ENCODE results near the gene SNRNP70.

The SNRNP70 gene

GRCh38 chr19:49148044-49148682 is 62.9 kb downstream of the SNRNP70 start:
- DNase-seq (no peak), ATAC-seq (no peak)

GRCh38 chr19:49148784-49149651 is 63.8 kb downstream of the SNRNP70 start:
- DNase-seq, result peak; percentile 89
- ATAC-seq, result peak; percentile 41

GRCh38 chr19:49149652-49150105 is 64.4 kb downstream of the SNRNP70 start:
- ATAC-seq (no peak), DNase-seq (no peak)

- DNase-seq (peak; percentile 61), ATAC-seq (peak; percentile 28)
Measured at GRCh38 chr19:49150106-49150943, 65.1 kb downstream of the SNRNP70 start.

- no peak for DNase-seq
- no peak for ATAC-seq
Measured at GRCh38 chr19:49150944-49151243, 65.6 kb downstream of the SNRNP70 start.

GRCh38 chr19:49151267-49152118 is 66.2 kb downstream of the SNRNP70 start:
- DNase-seq, result peak; percentile 51
- ATAC-seq, result no peak

- no peak for ATAC-seq
- no peak for DNase-seq
Measured at GRCh38 chr19:49152119-49152550, 66.9 kb downstream of the SNRNP70 start.

- no peak for DNase-seq
- ATAC-seq, result no peak
Measured at GRCh38 chr19:49153167-49153809, 68.0 kb downstream of the SNRNP70 start.

GRCh38 chr19:49154279-49154678 is 69.0 kb downstream of the SNRNP70 start:
- DNase-seq, result no peak
- ATAC-seq, result no peak

- no peak for DNase-seq
- ATAC-seq, result no peak
Measured at GRCh38 chr19:49155005-49155819, 70.0 kb downstream of the SNRNP70 start, which contains the start of gene HRC. Gene HRC (minus strand): TSS chr19:49155396. CDS start chr19:49155237, 159 bp downstream.

- ATAC-seq, result no peak
- DNase-seq, result no peak
Measured at GRCh38 chr19:49155820-49156346, 70.6 kb downstream of the SNRNP70 start.

- ATAC-seq (peak; percentile 71), DNase-seq (peak; percentile 67)
Measured at GRCh38 chr19:49157445-49158224, 72.4 kb downstream of the SNRNP70 start, which contains the start of gene TRPM4. Gene TRPM4 (plus strand): TSS chr19:49157792. CDS start chr19:49157867, 75 bp downstream.

Data from stimulated activated naive CD8-positive, alpha-beta T cell treated with anti-CD3 and anti-CD28 coated beads, Interleukin-15, Interleukin-2, amounts not matched to agents 100 U/mL and 50 U/mL, for 24 hours (primary cell).